NCI-H524 (cell line): ENCODE data around the gene EDARADD.
"Not testable (repeated sequence)": the region's sequence is repeated elsewhere in the genome, so short reads cannot be mapped to it uniquely, and the experiment has no call there.

Source experiments
- DNase-seq, 2 experiments: peaks; one replicate each; lab custom pipeline; 2025; lab: John Stamatoyannopoulos, UW

The EDARADD gene

DNA sequence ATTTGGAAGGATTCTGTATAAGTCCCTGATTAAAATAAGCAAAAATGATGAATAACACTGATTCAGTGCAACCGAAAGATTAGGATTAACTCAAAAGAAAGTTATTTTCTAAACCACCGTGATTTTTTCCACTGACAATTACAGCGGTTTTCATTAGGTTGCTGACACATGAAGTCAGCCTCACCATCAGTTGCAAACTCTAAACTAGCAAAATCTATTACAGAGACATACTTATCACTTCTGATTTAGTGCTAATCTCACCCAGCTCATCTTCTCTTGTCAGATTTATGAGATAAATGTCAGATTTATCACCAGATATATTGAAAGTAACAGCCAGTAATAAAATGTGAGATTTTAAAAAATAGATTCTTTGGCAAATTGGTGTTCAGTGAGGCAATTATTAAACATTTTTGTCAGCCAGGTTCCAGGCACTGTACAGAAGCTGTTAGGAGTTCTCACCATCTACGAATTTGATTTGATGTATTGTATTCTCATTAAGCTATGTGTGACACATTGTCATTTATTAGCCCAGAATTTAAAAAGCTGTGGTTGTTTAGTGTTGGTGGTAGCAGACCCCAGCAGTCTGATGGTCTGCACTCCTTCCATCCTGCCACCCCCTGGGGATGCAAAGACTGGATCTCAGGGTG is 92.4 kb downstream of the EDARADD start:
- no peak for DNase-seq

DNA sequence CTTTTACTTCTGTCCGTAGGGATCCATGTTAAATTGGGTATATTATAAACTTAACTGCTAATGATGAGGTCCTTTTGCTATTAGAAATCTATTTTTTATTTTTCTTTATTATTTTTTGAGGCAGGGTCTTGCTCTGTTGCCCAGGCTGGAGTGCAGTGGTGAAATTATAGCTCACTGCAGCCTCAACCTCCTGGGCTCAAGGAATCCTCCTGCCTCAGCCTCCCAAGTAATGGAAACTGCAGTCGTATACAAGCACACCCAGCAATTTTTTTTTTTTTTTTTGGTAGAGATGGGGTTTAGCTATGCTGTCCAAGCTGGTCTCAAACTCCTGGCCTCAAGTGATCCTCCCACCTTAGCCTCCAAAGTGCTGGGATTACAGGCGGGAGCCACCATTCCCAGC is 95.1 kb downstream of the EDARADD start:
- DNase-seq: not testable (repeated sequence)

DNA sequence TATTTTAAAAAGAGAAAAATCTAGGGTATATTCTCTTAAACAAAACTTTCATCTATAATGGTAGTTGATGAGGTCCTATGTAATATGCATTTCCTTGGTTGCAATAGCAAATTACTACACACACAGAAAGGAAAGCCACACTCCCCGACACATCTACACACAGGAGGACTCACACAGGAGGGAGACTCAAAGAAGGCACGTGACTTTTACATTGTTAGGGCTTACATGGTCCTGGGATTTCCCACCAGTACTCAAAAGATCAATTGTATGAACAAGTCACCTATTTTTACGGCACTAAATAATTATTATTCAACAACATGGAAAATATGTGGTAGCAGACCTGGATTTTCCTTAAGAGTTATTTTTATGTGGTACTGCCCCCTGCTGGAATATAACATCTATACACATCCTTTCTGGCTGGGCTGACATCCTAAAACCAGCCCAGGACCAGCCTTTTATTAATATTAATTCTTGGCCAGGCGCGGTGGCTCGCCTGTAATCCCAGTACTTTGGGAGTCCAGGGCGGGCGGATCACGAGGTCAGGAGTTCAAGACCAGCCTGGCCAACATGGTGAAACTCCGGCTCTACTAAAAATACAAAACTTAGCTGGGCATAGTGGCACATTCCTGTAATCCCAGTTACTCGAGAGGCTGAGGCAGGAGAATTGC is 95.8 kb downstream of the EDARADD start:
- peak; percentile 12 to 61 for DNase-seq

DNA sequence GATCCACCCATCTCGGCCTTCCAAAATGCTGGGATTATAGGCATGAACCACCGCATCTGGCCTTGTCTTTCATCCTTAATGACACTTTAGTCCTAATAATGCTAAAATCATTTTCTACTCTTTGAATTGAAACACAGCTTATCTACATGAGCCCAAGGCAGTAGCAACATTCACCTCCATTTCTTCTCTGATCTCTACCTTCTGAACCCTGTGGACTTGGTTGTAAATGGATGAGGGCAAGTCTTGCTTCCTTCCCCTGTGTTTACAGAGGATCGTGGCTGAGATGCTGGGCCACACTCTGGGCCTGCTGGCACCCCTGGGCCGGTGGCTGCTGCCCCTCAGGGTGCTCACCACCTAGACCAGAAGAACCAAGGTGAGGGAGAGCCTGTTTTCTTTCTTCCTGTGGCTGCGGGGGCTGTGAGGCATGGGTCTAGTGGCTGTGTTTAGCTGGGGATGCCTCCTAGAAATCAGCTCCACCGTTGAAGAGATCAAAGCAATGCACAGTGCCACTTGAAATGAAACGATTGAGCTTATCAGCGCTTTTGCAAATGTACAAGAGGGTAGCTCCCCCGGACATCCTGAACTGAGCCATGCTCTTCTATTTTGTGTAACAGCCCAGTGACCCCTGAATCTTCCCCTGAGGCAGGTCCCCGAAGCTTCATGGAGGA is 97.5 kb downstream of the EDARADD start:
- no peak for DNase-seq

DNA sequence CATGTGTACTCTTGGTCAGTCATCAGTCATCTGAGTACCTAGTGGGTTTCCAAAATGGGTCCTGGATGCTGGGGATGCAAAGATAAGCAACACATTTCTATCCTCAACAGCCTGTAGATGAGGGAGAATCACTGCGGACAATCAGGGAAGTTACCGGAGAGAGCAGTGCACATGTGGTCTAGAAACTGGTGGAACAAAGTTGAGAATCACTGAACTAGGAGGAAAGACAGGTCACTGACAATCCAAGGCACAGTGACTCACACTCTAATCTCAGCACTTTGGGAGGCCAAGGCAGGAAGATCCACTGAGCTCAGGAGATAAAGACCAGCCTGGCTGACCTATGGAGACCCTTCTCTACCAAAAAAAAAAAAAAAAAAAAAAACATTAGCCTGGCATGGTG is 98.3 kb downstream of the EDARADD start:
- DNase-seq: no peak

DNA sequence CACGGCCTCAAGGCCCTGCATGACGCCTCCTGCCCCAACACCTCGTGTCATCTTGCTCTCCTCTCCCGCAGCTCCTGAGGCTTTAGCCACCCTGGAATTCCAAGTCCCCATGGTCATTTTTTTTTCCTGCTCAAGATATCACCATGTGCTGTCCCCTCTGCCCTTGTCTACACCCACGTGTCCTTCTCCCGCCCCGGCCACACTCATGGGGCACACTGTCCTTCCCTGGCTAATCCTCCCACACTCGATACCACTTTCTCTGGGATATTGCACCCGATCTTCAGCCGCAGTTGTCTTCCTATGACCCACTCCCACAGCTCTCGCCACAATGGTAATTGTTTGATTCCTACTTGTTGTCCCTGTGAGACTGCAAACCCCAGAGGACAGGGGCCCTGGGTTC is 100.0 kb downstream of the EDARADD start:
- DNase-seq: no peak

DNA sequence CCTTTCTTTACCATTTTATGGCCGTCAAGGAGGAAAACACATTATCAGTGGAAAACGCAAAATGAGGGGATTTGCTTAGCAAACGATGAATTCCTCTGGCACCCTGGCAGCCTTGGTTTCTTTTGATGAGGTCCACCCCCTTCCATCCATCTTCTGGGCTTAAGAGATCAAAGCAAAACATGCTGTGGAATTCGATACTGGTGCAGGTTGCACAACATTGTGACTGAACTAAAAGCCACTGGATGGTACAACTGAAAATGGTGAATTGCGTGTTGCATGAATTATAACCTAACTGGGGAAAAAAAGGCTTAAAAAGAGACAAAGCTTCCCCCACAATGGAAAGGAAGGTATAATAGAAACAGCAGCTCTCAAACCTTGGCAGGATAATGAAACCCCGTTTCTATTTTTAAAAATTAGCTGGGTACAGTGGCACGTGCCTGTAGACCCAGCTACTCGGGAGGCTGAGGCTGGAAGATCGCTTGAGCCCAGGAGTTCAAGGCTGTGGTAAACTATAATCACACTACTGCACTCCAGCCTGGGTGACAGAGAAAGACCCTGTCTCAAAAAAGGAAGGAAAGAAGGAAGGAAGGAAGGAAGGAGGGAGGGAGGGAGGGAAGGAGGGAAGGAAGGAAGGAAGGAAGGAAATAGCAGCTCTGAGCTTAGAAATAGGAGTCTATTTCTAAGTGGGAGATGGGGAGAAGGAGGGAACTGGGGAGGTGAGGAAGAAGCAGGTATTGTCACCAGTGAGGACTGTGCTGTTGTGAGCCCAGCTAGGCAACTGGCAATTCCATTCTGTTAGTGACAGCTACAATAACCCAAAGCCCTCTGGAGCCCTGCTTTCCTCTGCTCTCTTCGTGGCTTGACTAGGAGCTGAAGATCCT is 100.7 kb downstream of the EDARADD start:
- no peak for DNase-seq

DNA sequence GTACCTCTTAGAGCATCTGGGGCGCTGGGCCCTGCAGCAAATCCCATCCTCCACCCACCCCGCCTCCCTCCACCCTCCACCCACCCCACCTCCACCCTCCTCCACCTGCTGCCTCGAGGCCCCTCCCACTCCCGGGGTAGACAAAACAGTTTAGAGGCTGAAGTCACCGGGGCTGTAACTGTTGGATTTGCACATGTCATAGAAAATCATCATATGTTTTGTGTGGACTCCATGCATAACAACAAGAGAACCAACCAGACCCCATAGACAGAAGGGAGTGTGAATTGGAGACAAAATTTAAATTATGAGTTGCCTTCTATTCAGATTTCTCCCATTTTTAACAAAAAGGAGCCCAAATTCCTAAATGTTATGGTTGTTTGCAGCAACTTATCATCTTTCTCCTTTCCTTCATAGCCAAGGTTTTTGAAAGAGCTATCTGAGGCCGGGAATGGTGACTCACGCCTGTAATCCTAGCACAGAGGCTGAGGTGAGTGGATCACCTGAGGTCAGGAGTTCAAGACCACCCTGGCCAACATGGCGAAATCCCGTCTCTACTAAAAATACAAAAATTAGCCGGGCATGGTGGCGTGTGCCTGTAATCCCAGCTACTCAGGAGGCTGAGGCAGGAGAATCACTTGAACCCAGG is 101.5 kb downstream of the EDARADD start:
- DNase-seq: peak in 1 of 2 experiments; percentile 24

DNA sequence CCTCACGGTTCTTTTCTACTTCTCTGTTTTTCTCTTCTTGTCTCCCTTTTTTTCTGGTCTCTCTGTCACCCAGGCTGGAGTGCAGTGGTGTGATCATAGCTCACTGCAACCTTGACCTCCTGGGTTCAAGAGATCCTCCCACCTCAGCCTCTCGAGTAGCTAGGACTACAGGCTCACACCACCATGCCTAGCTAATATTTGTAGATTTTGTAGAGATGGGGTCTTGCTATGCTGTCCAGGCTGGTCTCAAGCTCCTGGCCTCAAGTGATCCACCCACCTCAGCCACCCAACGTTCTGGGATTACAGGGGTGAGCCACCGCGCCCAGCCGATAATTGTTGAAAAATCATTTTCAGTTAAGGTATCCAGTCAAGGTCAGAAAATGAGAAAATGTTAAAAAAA is 103.8 kb downstream of the EDARADD start:
- DNase-seq: no peak

DNA sequence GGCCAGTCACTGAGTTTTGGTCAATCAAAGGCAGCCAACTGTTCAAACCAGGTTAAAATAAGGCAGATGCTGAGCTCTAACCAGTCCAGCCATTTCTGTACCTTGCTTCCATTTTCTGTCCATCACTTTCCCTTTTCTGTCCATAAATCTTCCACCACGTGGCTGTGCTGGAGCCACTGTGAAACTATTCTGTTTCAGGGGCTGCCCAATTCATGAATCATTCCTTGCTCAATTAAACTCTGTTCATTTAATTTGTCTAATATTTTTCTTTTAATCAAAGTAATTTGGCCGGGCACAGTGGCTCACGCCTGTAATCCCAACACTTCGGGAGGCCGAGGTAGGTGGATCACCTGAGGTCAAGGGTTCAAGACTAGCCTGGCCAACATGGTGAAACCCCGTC is 107.0 kb downstream of the EDARADD start:
- no peak for DNase-seq

DNA sequence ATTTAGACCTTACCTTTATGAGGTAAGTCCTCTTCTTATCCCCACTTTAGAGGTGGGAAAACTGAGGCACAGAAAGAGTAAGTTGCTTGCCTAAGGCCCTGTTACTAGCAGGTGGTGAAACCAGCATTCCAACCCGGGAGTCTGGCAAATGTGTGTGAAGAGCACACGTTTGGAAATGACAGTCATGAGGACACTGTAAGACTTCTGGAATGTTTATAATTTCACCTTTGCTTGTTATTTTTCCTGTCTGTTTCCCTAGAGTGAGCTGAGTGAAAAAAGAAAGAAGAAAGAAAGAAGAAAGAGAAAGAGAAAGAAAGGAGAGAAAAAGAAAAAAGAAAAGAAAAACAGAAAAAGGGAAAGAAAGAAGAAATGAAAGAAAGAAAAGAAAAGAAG is 108.5 kb downstream of the EDARADD start:
- no peak for DNase-seq

DNA sequence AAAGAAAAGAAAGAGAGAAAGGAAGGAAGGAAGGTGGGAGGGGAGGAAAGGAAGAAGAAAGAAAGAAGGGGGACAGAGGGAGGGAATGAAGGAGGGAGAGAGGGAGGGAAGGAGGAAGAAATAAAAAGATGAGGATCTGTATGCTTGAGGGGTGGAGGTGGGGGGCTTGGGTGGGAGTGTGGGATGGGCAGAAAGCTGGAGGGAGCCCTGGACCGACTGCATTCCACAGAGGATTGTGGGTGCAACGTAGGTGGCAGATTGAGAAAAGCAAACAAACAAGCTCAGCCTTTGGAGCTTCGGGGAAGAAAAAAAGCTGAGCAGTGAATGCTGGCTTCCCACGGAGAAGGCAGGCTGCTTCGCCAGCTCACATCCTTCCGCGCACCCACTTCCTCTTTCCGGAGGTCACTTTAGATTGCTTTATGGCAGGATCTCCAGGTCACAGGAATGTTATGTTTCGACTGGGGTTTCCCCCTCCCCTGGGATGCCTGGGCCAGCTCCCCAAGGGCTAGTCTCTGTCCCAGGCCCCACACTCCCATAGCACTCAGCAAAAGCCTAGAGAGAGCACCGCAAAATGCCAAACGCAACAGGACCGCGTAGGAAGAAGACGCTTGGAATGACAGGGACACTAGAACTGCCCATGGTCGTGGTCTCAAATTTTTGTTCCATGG is 109.0 kb downstream of the EDARADD start:
- DNase-seq: no peak

DNA sequence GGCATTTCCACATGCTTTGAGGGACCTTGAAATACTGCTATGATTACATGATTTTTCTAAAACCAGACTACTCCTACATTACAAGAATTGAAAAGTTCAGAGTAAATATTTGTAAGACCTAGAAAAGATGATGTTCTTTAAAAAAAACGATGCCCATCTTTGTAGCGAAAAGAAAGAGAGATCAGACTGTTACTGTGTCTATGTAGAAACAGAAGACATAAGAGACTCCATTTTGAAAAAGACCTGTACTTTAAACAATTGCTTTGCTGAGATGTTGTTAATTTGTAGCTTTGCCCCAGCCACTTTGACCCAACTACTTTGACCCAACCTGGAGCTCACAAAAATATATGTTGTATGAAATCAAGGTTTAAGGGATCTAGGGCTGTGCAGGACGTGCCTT is 110.3 kb downstream of the EDARADD start:
- DNase-seq: not testable (repeated sequence)

DNA sequence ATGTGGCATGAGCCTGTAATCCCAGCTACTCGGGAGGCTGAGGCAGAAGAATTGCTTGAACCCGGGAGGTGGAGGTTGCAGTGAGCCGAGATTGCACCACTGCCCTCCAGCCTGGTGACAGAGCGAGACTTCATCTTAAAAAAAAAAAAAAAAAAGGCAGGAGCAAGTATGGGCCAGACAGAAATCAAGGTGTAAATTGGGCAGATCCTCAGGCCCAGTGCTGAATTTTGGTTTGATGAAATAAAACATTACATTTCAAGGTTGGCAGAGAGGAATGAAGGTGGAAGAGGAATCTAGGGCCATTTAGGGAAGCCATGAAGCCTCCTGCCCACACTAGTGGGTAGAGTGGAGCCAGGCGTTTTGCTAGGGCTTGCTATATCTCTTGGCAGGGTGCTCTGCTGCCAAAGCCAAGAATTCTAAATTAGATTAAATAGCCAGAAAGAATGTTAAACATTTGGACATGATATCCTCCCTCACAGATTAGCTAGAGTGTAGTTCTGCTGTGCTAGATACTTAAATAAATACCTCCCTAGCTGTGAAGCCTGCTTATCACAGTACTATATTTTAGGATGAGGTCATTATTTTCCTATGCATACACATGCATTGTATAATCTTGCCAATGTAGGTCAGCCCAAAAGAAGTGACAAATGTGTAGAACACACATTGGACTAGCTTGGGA is 113.1 kb downstream of the EDARADD start:
- DNase-seq: no peak

DNA sequence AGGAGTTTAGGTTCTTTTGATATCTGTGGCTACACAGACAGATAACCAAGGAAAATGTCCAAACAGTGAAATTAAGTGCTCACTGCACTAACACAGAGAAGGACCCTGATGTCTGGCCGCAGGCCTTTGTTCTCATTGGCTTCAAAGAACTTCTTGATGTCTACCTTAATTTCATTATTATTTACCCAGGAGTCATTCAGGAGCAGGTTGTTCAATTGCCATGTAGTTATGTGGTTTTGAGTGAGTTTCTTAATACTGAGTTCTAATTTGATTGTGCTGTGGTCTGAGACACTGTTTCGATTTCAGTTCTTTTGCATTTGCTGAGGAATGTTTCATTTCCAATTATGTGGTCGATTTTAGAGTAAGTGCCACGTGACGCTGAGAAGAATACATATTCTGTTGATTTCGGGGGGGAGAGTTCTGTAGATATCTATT is 114.5 kb downstream of the EDARADD start:
- no peak for DNase-seq

DNA sequence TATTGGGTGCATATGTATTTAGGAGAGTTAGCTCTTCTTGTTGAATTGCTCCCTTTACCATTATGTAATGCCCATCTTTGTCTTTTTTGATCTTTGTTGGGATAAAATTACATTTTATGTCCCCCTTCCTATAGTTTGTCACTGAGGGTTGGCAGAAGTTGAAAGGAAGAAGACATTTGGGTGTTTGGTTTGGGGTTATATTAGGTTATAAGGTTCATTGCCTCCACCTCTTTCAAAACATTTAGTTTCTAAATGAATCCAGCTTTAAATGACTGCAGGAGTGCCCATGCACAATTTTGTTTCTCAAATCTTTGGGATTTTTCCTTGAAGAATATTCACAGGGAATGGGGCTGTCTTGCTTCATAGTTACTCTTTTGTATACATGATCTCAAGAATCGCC is 115.1 kb downstream of the EDARADD start:
- DNase-seq: no peak

DNA sequence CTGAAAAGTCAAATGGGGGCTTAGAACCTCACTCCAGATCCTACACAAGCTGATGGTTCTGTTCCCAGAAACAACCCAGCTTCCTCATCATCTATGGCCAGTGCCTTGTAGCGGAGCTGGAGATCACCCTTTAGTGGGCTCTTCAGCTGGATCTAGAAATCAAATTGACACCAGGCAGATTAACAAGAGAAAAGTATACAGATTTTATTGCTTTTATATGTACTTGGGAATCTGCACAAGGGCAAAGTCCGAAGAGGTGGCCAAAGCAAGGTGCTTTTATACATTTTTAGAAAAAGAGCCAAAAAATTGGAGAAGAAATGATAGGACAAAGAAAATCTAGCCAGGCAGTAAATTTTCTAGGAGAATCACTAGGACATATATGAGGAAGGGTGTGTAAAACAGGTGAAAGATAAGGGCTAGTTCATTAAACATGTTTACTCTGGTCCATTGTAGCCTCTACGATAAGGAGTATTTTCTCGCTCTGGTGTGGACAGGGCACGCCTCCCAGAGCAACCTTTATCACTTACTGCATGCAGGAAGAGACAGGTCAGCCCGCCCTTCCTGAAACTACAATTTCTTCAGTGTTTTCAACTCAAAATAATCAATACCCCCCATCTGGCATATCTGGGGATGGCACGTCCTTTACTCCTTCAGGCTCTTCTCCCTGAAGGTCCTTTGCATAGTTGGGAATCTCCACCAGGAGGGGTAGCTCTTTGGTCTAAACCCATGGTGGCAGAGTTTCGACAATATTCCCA is 115.7 kb downstream of the EDARADD start:
- DNase-seq: no peak

DNA sequence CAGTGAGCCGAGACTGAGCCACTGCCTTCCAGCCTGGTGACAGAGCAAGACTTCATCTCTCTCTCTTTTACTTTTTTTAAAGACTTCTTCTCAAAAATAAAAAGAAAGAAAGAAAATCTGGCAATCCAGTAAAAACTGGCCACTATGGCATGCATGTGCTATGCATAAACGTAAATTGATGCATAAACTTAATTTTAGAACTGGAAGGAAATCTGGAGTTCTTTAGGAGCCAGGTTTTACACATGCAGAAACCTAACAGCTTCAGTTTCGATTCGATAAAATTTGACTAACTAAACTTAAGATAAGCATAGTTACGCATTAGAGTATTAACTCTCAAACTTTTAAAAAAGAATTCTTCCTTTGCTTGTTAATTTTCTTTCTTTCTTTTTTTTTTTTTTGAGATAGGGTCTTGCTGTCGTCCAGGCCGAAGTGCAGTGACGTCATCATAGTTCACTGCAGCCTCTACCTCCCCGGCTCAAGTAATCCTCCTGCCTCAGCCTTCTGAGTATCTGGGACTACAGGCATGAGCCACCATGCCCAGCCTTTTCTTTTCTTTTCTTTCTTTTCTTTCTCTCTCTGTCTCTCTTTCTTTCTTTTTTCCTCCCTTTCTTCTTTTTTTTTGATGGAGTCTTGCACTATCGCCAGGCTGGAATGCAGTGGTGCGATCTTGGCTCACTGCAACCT is 117.8 kb downstream of the EDARADD start:
- no peak for DNase-seq

DNA sequence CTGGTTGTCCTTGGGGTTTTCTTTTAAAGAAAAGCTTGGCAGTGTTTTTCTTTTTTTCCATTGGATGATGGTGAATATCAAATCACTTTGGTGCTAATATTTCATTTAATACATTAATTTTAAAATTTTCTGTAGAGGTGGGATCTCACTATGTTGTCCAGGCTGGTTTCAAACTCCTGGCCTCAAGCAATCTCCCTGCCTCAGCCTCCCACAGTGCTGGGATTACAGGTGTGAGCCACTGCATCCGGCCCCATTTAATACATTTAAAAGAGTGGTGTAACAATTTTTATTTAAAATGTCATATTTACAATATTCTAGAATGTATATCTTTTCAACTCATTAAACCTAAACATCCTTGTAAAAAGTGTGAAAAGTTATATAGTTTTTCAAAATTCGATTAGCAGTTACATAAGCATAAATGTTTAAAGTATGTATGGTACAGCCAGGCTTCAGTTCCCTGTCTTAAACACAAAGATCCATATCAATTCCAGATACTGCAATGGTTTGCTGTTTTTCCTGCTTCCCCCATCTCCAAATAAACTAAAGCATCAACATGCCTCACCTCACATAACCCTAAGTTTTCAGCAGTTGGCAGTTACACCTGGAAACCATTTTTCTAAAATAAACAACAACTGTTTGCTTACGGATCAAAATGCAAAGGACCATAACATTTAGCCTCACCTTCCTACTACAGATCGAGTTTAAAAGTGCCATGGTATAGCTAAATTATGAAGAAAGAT is 120.8 kb downstream of the EDARADD start:
- no peak for DNase-seq
